NCI-H1105 treated with DMSO at 0.1 percent for 48 hours (cell line): ENCODE data around the gene MTCL1.
A peak's percentile ranks its signal among the peaks of the same experiment; 100 is the strongest.

Source experiments
- DNase-seq: peaks from one replicate; lab custom pipeline; 2025; lab: John Stamatoyannopoulos, UW

MTCL1 gene

GRCh38 chr18:8705238-8705960 is at the start of gene MTCL1:
TSS of gene MTCL1 (plus strand) at chr18:8705556. CDS start at chr18:8705661, 105 bp downstream.
- DNase-seq, result peak; percentile 25

GRCh38 chr18:8656232-8656631 is 49.1 kb upstream of the MTCL1 start:
- DNase-seq, result no peak

- peak; percentile 38 for DNase-seq
Observed at GRCh38 chr18:8657050-8657820, 48.1 kb upstream of the MTCL1 start.

- DNase-seq, result peak; percentile 10
Observed at GRCh38 chr18:8657873-8658470, 47.4 kb upstream of the MTCL1 start.

GRCh38 chr18:8658858-8659485 is 46.4 kb upstream of the MTCL1 start:
- no peak for DNase-seq

- no peak for DNase-seq
Observed at GRCh38 chr18:8659609-8660242, 45.6 kb upstream of the MTCL1 start.

GRCh38 chr18:8660316-8660715 is 45.0 kb upstream of the MTCL1 start:
- no peak for DNase-seq

- peak; percentile 85 for DNase-seq
Observed at GRCh38 chr18:8661754-8662559, 43.4 kb upstream of the MTCL1 start.

- peak; percentile 62 for DNase-seq
Observed at GRCh38 chr18:8662560-8663255, 42.6 kb upstream of the MTCL1 start.

GRCh38 chr18:8667846-8668245 is 37.5 kb upstream of the MTCL1 start:
- DNase-seq, result no peak

GRCh38 chr18:8668381-8668780 is 37.0 kb upstream of the MTCL1 start:
- no peak for DNase-seq

- no peak for DNase-seq
Observed at GRCh38 chr18:8669571-8669970, 35.8 kb upstream of the MTCL1 start.

GRCh38 chr18:8673256-8674209 is 31.8 kb upstream of the MTCL1 start:
- no peak for DNase-seq

- no peak for DNase-seq
Observed at GRCh38 chr18:8675057-8675456, 30.3 kb upstream of the MTCL1 start.

- no peak for DNase-seq
Observed at GRCh38 chr18:8681196-8681595, 24.2 kb upstream of the MTCL1 start.

- DNase-seq, result no peak
Observed at GRCh38 chr18:8684577-8684976, 20.8 kb upstream of the MTCL1 start.

GRCh38 chr18:8685141-8685913 is 20.0 kb upstream of the MTCL1 start:
- DNase-seq, result peak; percentile 45

GRCh38 chr18:8685914-8686216 is 19.5 kb upstream of the MTCL1 start:
- DNase-seq, result no peak

- no peak for DNase-seq
Observed at GRCh38 chr18:8686611-8687010, 18.7 kb upstream of the MTCL1 start.
